Measurements from ENCODE around the gene ANKMY1. TPM values are rescaled to one million over a fixed set of nuclear protein-coding genes. Genes with fewer than 3 reads are reported as not detected.

Gene ANKMY1
- total and polyA plus RNA-seq, 2 of the 13 experiments (the other 11 are each of a cell fraction or from before 2014, with no cell fraction given), result 11.7 to 18.8 TPM

GRCh38 chr2:240551288-240551687, 6.5 kb downstream of the ANKMY1 start (continued):
- TF ChIP-seq ISX (CRISPR knock-in tag; conservative IDR thresholded peaks at IDR 0.05), result no peak
- TF ChIP-seq GABPB1 (CRISPR knock-in tag; IDR thresholded peaks at IDR 0.05), result no peak
- TF ChIP-seq ZNF414 (CRISPR knock-in tag; IDR thresholded peaks at IDR 0.05), result no peak
- no peak for TF ChIP-seq RARA (CRISPR knock-in tag; IDR thresholded peaks at IDR 0.05)
- no peak for TF ChIP-seq SRSF1 (optimal IDR thresholded peaks at IDR 0.05; ENCODE audit: low read depth, low read length)
- TF ChIP-seq ZNF496 (CRISPR knock-in tag; IDR thresholded peaks at IDR 0.05; ENCODE audit: insufficient replicate concordance), result no peak
- TF ChIP-seq ZNF607 (CRISPR knock-in tag; IDR thresholded peaks at IDR 0.05; ENCODE audit: borderline replicate concordance), result no peak
- TF ChIP-seq KLF15 (CRISPR knock-in tag; IDR thresholded peaks at IDR 0.05; ENCODE audit: borderline replicate concordance), result no peak
- no peak for TF ChIP-seq ZBTB42 (CRISPR knock-in tag; IDR thresholded peaks at IDR 0.05)
- no peak for TF ChIP-seq ZNF280B (CRISPR knock-in tag; IDR thresholded peaks at IDR 0.05; ENCODE audit: borderline replicate concordance)
- TF ChIP-seq ZNF367 (CRISPR knock-in tag; IDR thresholded peaks at IDR 0.05; ENCODE audit: borderline replicate concordance), result no peak

GRCh38 chr2:240539906-240540305, 17.9 kb downstream of the ANKMY1 start:
- Histone ChIP-seq H2AFZ (ENCODE audit: low read length) (no peak overlapping the region), H3K27ac (ENCODE audit: extremely low read length, insufficient read depth, low read length) (no peak overlapping the region), H4K20me1 (ENCODE audit: insufficient read depth, low read length) (no peaks in the 10 kb centered on the region), H3K36me3 (replicated peaks in 1 of 2; ENCODE audit: control insufficient read depth in 1 of 2, insufficient read depth in 2 of 2, low read length in 2 of 2) (peaks cover 4 to 45% of the 10 kb centered on the region in 2 experiments; a peak in 4 of 5 replicates), H3K9me3 (ENCODE audit: low read length) (no peaks in the 10 kb centered on the region), H3K27me3 (ENCODE audit: control insufficient read depth in 1 of 2, insufficient read depth in 2 of 2, low read length in 2 of 2) (no peaks in the 10 kb centered on the region), H3K4me3 (replicated peaks in 1 of 3; ENCODE audit: insufficient read depth in 1 of 3, low read depth in 2 of 3, low read length in 3 of 3) (no peak overlapping the region), H3K4me2 (ENCODE audit: low read depth, low read length) (no peak overlapping the region), H3K79me2 (ENCODE audit: insufficient read depth, low read length) (no peaks in the 10 kb centered on the region), H3K4me1 (ENCODE audit: insufficient read depth, low read length) (no peaks in the 10 kb centered on the region), H3K9ac (ENCODE audit: insufficient read depth, low read depth, low read length) (no peak overlapping the region)
- in situ Hi-C loops (cut with HindIII; ENCODE audit: extremely low pct_ligation_motif_present, low pct_unique_long_range_greater_than_20kb) (no loop called here), intact Hi-C loops (cut with micrococcal nuclease; ENCODE audit: unreplicated experiment) (no loop called here)
- CTCF ChIA-PET (ENCODE audit: low intra/inter-chr PET ratio, low total read pairs), result no interaction called here
- BruUV-seq (replicated peaks), result no TSS peak
- DNase-seq (ENCODE audit: low spot score) (no peak), FAIRE-seq (no peak), ATAC-seq (no peak)
- POLR2A ChIA-PET, result no interaction called here
- TF ChIP-seq ZBTB42 (CRISPR knock-in tag; IDR thresholded peaks at IDR 0.05) (no peak), ZNF460 (CRISPR knock-in tag; IDR thresholded peaks at IDR 0.05; ENCODE audit: borderline replicate concordance) (no peak), HMGXB4 (CRISPR knock-in tag; IDR thresholded peaks at IDR 0.05; ENCODE audit: borderline replicate concordance in 1 of 2, low read depth in 1 of 2) (no peak), ZNF775 (CRISPR knock-in tag; IDR thresholded peaks at IDR 0.05; ENCODE audit: borderline replicate concordance) (no peak), SAP130 (CRISPR knock-in tag; IDR thresholded peaks at IDR 0.05; ENCODE audit: low read depth) (no peak), HNRNPLL (IDR thresholded peaks at IDR 0.05; ENCODE audit: low read depth, low read length, poor library complexity, severe bottlenecking) (no peak), ZBTB25 (CRISPR knock-in tag; IDR thresholded peaks at IDR 0.05) (no peak), TERF1 (CRISPR knock-in tag; IDR thresholded peaks at IDR 0.05) (no peak)

Measured in HepG2 (cell line).